HG02943 (cell line): ENCODE data around the gene EXD1.
"Not testable (repeated sequence)": the region's sequence is repeated elsewhere in the genome, so short reads cannot be mapped to it uniquely, and the experiment has no call there.

Experiments used
- ATAC-seq: cut with Tn5 transposase; IDR thresholded peaks from one replicate; pipeline ENCODE4 v1.9.1; 2021; ENCODE audit warnings: mild to moderate bottlenecking, low read depth, moderate library complexity; ENCODE audit not compliant: unreplicated experiment

EXD1 gene

GRCh38 chr15:41150279-41150678 is 80.3 kb downstream of the EXD1 start:
- ATAC-seq: no peak

- ATAC-seq: no peak
Measured at GRCh38 chr15:41148065-41148464, 82.5 kb downstream of the EXD1 start.

- no peak for ATAC-seq
Measured at GRCh38 chr15:41139619-41140018, 90.9 kb downstream of the EXD1 start.

- not testable (repeated sequence) for ATAC-seq
Measured at GRCh38 chr15:41139112-41139511, 91.4 kb downstream of the EXD1 start.

- not testable (repeated sequence) for ATAC-seq
Measured at GRCh38 chr15:41135580-41135979, 95.0 kb downstream of the EXD1 start.

- ATAC-seq: no peak
Measured at GRCh38 chr15:41133454-41133853, 97.1 kb downstream of the EXD1 start.
